ENCODE results near the gene ELL2. TPM values are rescaled to one million over a fixed set of nuclear protein-coding genes. Genes with fewer than 3 reads are reported as not detected.
A peak's percentile ranks its signal among the peaks of the same experiment; 100 is the strongest.

ELL2 gene
- 10 to 100 TPM; 74.3 to 96.4 (median 84.5) TPM for total RNA-seq
- long read RNA-seq, partial matches to known transcripts, result 1 of 5 reads
- long read RNA-seq, other reads (novel, unspliced or antisense), result 4 of 5 reads

DNA sequence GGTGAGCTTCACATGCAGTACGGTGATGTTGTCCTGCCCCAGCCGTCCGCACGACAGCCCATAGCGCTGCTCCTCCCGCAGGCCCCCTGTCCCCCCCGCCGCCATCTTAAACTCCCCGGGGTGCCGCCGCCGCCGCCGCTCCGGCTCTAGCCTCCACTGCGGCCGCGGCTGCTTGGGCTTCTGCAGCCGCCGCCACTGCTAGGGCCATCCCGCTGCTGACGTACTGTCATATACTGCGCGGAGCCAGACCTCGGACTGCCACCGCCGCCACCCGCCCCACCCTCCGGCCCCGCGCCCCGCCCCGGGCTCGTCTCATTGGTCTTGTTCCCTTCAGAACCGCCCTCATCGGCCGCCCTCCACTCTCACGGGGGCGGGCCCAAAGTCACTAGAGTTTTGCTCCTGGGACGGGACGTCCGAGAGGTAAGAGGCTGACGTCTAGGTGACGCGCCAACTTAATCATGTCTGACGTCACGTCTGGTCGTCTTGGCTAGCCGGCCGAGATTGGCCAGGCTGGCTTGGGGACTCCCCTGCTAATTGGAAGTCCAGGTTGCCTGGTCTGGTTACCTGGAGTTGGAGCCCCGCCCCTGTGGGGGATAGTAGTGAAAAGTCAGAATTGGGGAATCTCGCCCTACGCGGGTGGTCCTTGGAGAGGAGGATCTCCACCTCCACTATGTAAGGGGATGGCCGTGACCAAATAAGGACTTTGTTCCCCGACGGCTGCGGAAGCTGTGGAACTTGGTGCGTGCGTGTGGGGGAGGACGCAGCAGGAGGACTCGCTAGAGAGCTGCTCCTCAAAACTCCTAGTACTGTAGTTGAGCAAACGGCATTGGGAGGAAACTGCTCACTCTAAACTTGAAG, at the start of gene ELL2:
Gene ELL2 (minus strand): TSS at position 235 of the 858 bp plus-strand sequence. CDS start 130 bp downstream, at position 105.
- peak; percentile 75 to 89 (median 82) for ATAC-seq
- intact Hi-C loops (cut with DNase I), result loop anchor here in 1 of 2 donors (10.0 kb wide), 1 partner anchor 373 kb away; no protein-coding TSS in a partner anchor

DNA sequence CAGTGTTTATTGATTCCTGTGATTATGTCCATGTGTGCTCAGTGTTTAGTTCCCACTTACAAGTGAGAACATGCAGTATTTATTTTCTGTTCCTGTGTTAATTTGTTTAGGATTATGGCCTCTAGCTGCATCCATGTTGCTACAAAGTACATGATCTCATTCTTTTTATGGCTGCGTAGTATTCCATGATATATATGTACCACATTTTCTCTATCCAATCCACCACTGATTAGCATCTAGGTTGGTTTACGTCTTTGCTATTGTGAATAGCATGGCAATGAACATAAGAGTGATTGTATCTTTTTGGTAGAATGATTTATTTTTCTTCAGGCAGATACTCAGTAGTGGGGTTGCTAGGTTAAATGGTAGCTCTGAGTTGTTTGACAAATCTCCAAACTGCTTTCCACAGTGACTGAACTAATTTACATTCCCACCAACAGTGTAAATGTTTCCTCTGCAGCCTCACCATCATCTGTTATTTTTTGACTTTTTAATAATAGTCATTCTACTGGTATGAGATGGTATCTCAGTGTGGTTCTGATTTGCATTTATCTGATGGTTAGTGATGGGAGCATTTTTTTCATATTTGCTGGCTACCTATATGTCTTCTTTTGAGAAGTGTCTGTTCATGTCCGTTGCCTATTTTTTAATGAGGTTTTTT, 47.5 kb upstream of the ELL2 start:
- no peak overlapping the region for H3K4me3 ChIP-seq
- H3K4me1 ChIP-seq, result no peaks in the 10 kb centered on the region
- no peak overlapping the region for H3K27ac ChIP-seq
- ATAC-seq, result no peak
- no peaks in the 10 kb centered on the region for H3K36me3 ChIP-seq
- intact Hi-C loops (cut with DNase I), result no loop called here
- no peaks in the 10 kb centered on the region for H3K27me3 ChIP-seq
- TF ChIP-seq, protein P1, sequence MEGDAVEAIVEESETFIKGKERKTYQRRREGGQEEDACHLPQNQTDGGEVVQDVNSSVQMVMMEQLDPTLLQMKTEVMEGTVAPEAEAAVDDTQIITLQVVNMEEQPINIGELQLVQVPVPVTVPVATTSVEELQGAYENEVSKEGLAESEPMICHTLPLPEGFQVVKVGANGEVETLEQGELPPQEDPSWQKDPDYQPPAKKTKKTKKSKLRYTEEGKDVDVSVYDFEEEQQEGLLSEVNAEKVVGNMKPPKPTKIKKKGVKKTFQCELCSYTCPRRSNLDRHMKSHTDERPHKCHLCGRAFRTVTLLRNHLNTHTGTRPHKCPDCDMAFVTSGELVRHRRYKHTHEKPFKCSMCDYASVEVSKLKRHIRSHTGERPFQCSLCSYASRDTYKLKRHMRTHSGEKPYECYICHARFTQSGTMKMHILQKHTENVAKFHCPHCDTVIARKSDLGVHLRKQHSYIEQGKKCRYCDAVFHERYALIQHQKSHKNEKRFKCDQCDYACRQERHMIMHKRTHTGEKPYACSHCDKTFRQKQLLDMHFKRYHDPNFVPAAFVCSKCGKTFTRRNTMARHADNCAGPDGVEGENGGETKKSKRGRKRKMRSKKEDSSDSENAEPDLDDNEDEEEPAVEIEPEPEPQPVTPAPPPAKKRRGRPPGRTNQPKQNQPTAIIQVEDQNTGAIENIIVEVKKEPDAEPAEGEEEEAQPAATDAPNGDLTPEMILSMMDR (IDR thresholded peaks at IDR 0.05), result no peak
- TF ChIP-seq POLR2A (IDR thresholded peaks at IDR 0.05), result no peak
- 100% methylated on average over 3 of the region's 3 CpGs for WGBS (ENCODE audit: insufficient coverage, low coverage, low lambda C conversion rate, missing lambda C conversion rate)
- DNase-seq, result no peak
- no peaks in the 10 kb centered on the region for H3K9me3 ChIP-seq

More for the DNA sequence above, at the start of gene ELL2:
- DNase-seq, result peak; percentile 99 to 100 (median 100)
- peaks cover 0 to 36% (median 10%) of the 10 kb centered on the region in 4 donors for H3K4me1 ChIP-seq
- 0% methylated on average over 18 of the region's 63 CpGs for WGBS (ENCODE audit: insufficient coverage, low coverage, low lambda C conversion rate, missing lambda C conversion rate)
- TF ChIP-seq POLR2A (IDR thresholded peaks at IDR 0.05), result peak; percentile 96
- TF ChIP-seq, protein P1 (IDR thresholded peaks at IDR 0.05), result no peak
- no peaks in the 10 kb centered on the region for H3K9me3 ChIP-seq
- peak within 1 kb of the TSS; percentile 100 for H3K27ac ChIP-seq
- H3K36me3 ChIP-seq, result no peaks in the 10 kb centered on the region
- peak within 1 kb of the TSS; percentile 71 to 78 (median 78) for H3K4me3 ChIP-seq
- no peaks in the 10 kb centered on the region for H3K27me3 ChIP-seq

DNA sequence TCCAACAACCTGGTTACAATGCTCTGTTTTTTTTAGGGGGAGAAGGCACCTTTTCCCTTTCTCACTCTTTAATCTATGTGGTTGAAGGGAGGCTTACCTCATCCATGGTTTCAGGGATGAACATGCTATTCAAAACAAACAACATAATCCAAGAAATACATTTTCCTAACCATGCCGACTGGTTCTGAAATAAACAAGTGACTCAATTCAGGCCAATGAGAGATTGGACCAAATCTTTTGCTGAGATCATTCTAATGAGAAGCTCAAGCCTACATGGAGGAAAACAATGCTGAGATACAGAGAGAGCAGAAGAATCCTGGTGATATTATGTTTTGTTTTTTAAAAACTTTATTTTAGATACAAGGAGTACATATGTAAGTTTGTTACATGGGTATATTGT, 46.8 kb upstream of the ELL2 start:
- ATAC-seq (no peak), DNase-seq (no peak)
- no peaks in the 10 kb centered on the region for H3K27me3 ChIP-seq
- H3K27ac ChIP-seq, result no peak overlapping the region
- TF ChIP-seq POLR2A (IDR thresholded peaks at IDR 0.05), result no peak
- TF ChIP-seq, protein P1 (IDR thresholded peaks at IDR 0.05), result no peak
- intact Hi-C loops (cut with DNase I), result no loop called here
- H3K36me3 ChIP-seq, result no peaks in the 10 kb centered on the region
- H3K9me3 ChIP-seq, result no peaks in the 10 kb centered on the region
- WGBS (ENCODE audit: insufficient coverage, low coverage, low lambda C conversion rate, missing lambda C conversion rate), result 100% methylated on average over 1 of the region's 1 CpG
- H3K4me3 ChIP-seq, result no peak overlapping the region
- no peaks in the 10 kb centered on the region for H3K4me1 ChIP-seq

DNA sequence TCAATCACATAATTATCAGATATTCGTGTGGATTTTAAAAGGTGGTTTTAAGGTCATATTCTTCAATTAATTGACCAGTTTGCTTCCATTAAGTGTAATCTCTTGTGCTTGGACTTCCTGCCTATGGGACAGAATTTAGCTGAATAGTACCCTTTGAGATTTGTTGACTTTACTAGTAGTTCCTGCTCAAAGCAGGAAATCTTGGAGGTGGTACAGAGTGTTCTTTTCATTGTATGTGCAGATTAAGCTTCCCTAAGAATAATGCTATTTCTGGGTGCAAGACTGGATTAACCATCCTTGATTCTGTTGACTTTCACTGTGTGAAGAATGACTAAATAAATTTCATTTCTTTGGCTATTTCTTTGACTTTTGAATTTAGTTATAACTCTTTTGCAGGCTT, 45.4 kb upstream of the ELL2 start:
- Histone ChIP-seq H3K36me3 (no peaks in the 10 kb centered on the region), H3K27me3 (no peaks in the 10 kb centered on the region), H3K27ac (no peak overlapping the region), H3K4me1 (peaks cover 0 to under 1% (median 0%) of the 10 kb centered on the region in 4 donors), H3K9me3 (no peaks in the 10 kb centered on the region), H3K4me3 (no peak overlapping the region)
- DNase-seq, result no peak
- 60% methylated on average over 1 of the region's 1 CpG for WGBS (ENCODE audit: insufficient coverage, low coverage, low lambda C conversion rate, missing lambda C conversion rate)
- ATAC-seq, result peak in 1 of 4 donors; percentile 40
- intact Hi-C loops (cut with DNase I), result no loop called here
- TF ChIP-seq POLR2A (IDR thresholded peaks at IDR 0.05), result no peak
- TF ChIP-seq, protein P1 (IDR thresholded peaks at IDR 0.05), result no peak
